Mesenchymal stem cell (in vitro differentiated cells and primary cell): ENCODE results near the gene IL12B.
"Not testable (repeated sequence)": the region's sequence is repeated elsewhere in the genome, so short reads cannot be mapped to it uniquely, and the experiment has no call there.

Experiments used
- DNase-seq: peaks from one replicate; pipeline ENCODE4 v3.0.0-alpha.2; 2013
- H2AFZ ChIP-seq: one replicate; pipeline ENCODE4 v1.6.1; 2013; ENCODE audit warnings: low read depth, mild to moderate bottlenecking, control low read depth, inconsistent platforms, low read length, moderate library complexity
- H2AK5ac ChIP-seq: 2 replicates; pipeline ENCODE4 v1.6.1; 2013; ENCODE audit warnings: low read length, moderate library complexity, mild to moderate bottlenecking, inconsistent platforms; ENCODE audit not compliant: severe bottlenecking
- H2BK120ac ChIP-seq: one replicate; pipeline ENCODE4 v1.6.1; 2013; ENCODE audit warnings: low read depth, mild to moderate bottlenecking, inconsistent platforms, low read length, moderate library complexity
- H2BK12ac ChIP-seq, 2 experiments: one replicate each; pipeline ENCODE4 v1.6.1; 2013; ENCODE audit warnings: inconsistent platforms in 2 of 2, low read length in 2 of 2, mild to moderate bottlenecking in 2 of 2, moderate library complexity in 2 of 2, control low read depth in 1 of 2
- H2BK15ac ChIP-seq: one replicate; pipeline ENCODE4 v1.6.1; 2013; ENCODE audit warnings: mild to moderate bottlenecking, low read depth, inconsistent platforms; ENCODE audit not compliant: poor library complexity, severe bottlenecking
- H2BK5ac ChIP-seq: 2 replicates; pipeline ENCODE4 v1.6.1; 2013; ENCODE audit warnings: low read depth, mild to moderate bottlenecking, low read length, control low read depth, inconsistent platforms; ENCODE audit not compliant: poor library complexity, severe bottlenecking
- H3K14ac ChIP-seq, 2 experiments: one replicate each; pipeline ENCODE4 v1.6.1; 2013; ENCODE audit warnings: inconsistent platforms in 2 of 2, low read length in 2 of 2, control low read depth in 1 of 2, mild to moderate bottlenecking in 1 of 2, moderate library complexity in 1 of 2
- H3K18ac ChIP-seq, 2 experiments: one replicate each; pipeline ENCODE4 v1.6.1; 2013; ENCODE audit warnings: inconsistent platforms in 2 of 2, low read length in 2 of 2, control low read depth in 1 of 2, low read depth in 1 of 2, mild to moderate bottlenecking in 1 of 2
- H3K23ac ChIP-seq, 2 experiments: one replicate each; pipeline ENCODE4 v1.6.1; 2013; ENCODE audit warnings: inconsistent platforms in 2 of 2, low read length in 2 of 2, mild to moderate bottlenecking in 2 of 2, moderate library complexity in 2 of 2, control low read depth in 1 of 2
- H3K27ac ChIP-seq: 2 replicates; pipeline ENCODE4 v1.5.1; 2013; ENCODE audit warnings: mild to moderate bottlenecking, moderate library complexity, low read length, control low read depth, inconsistent platforms; ENCODE audit not compliant: poor library complexity, severe bottlenecking
- H3K27me3 ChIP-seq, 2 experiments: 2 replicates each; pipeline versions ENCODE4 v1.6.1 to v1.7.0; 2013; ENCODE audit warnings: low read length in 2 of 2, mild to moderate bottlenecking in 2 of 2, moderate library complexity in 2 of 2, control low read depth in 1 of 2, inconsistent platforms in 1 of 2; ENCODE audit not compliant: control insufficient read depth in 1 of 2, insufficient read depth in 1 of 2
- H3K36me3 ChIP-seq, 2 experiments: 2 replicates each; pipeline versions ENCODE4 v1.6.1 to v1.7.0; 2013; ENCODE audit warnings: low read length in 2 of 2, control low read depth in 1 of 2, inconsistent platforms in 1 of 2, low read depth in 1 of 2, mild to moderate bottlenecking in 1 of 2; ENCODE audit not compliant: insufficient read depth in 2 of 2, control insufficient read depth in 1 of 2
- H3K4ac ChIP-seq, 2 experiments: one replicate each; pipeline ENCODE4 v1.6.1; 2013; ENCODE audit warnings: inconsistent platforms in 2 of 2, low read length in 2 of 2, mild to moderate bottlenecking in 2 of 2, moderate library complexity in 2 of 2, control low read depth in 1 of 2, low read depth in 1 of 2
- H3K4me1 ChIP-seq: 2 replicates; pipeline ENCODE4 v1.6.1; 2013; ENCODE audit warnings: low read depth, low read length, control low read depth; ENCODE audit not compliant: control insufficient read depth, insufficient read depth
- H3K4me2 ChIP-seq: 2 replicates; pipeline ENCODE4 v1.6.1; 2013; ENCODE audit warnings: low read length, mild to moderate bottlenecking, inconsistent platforms; ENCODE audit not compliant: poor library complexity, severe bottlenecking
- H3K4me3 ChIP-seq, 2 experiments: 2 replicates each; pipeline versions ENCODE4 v1.5.1 to v1.7.0; 2013; ENCODE audit warnings: low read length in 2 of 2, mild to moderate bottlenecking in 2 of 2, control low read depth in 1 of 2, low read depth in 1 of 2; ENCODE audit not compliant: insufficient read depth in 1 of 2
- H3K79me1 ChIP-seq: replicated peaks from 2 replicates; pipeline ENCODE4 v1.6.1; 2013; ENCODE audit warnings: mild to moderate bottlenecking, control low read depth, low read length, inconsistent platforms; ENCODE audit not compliant: poor library complexity, severe bottlenecking
- H3K9ac ChIP-seq: 2 replicates; pipeline ENCODE4 v1.7.0; 2013; ENCODE audit warnings: mild to moderate bottlenecking, low read length, moderate library complexity
- H3K9me3 ChIP-seq: 2 replicates; pipeline ENCODE4 v1.7.0; 2013; ENCODE audit warnings: mild to moderate bottlenecking, low read length; ENCODE audit not compliant: control insufficient read depth
- H4K8ac ChIP-seq: one replicate; pipeline ENCODE4 v1.6.1; 2013; ENCODE audit warnings: inconsistent platforms, mild to moderate bottlenecking, low read length, moderate library complexity
- H4K91ac ChIP-seq: one replicate; pipeline ENCODE4 v1.6.1; 2013; ENCODE audit warnings: mild to moderate bottlenecking, low read length, inconsistent platforms
- WGBS: methylation state at CpG from one replicate; pipeline ENCODE4 v1.1.7; 2013; ENCODE audit warnings: mixed read lengths; 5-methylcytosine and 5-hydroxymethylcytosine counted together

The IL12B gene

GRCh38 chr5:159362220-159362619 is 31.9 kb upstream of the IL12B start:
- no peak overlapping the region for H2BK12ac ChIP-seq
- H3K4me3 ChIP-seq: no peak overlapping the region
- no peaks in the 10 kb centered on the region for H3K4me1 ChIP-seq
- no peaks in the 10 kb centered on the region for H3K79me1 ChIP-seq
- no peak overlapping the region for H2BK5ac ChIP-seq
- no peak overlapping the region for H3K18ac ChIP-seq
- H3K9ac ChIP-seq: no peak overlapping the region
- H3K36me3 ChIP-seq: no peaks in the 10 kb centered on the region
- H2AFZ ChIP-seq: no peak overlapping the region
- no peak overlapping the region for H2AK5ac ChIP-seq
- H2BK120ac ChIP-seq: no peak overlapping the region
- no peaks in the 10 kb centered on the region for H3K9me3 ChIP-seq
- H3K27ac ChIP-seq: no peak overlapping the region
- no peak overlapping the region for H3K4ac ChIP-seq
- H3K14ac ChIP-seq: no peak overlapping the region
- no peak for DNase-seq
- no peak overlapping the region for H3K4me2 ChIP-seq
- H4K8ac ChIP-seq: no peak overlapping the region
- no peak overlapping the region for H2BK15ac ChIP-seq
- H4K91ac ChIP-seq: no peak overlapping the region
- H3K23ac ChIP-seq: no peak overlapping the region
- no peaks in the 10 kb centered on the region for H3K27me3 ChIP-seq

GRCh38 chr5:159359871-159360270 is 29.6 kb upstream of the IL12B start:
- whole genome bisulfite sequencing: 88% methylated on average over 4 of the region's 7 CpGs
- not testable (repeated sequence) for H3K27ac ChIP-seq, H3K9me3 ChIP-seq, H3K14ac ChIP-seq, H2AFZ ChIP-seq, H2AK5ac ChIP-seq, H2BK12ac ChIP-seq, H3K4me1 ChIP-seq, H3K27me3 ChIP-seq, DNase-seq, H2BK120ac ChIP-seq, H3K23ac ChIP-seq, H2BK15ac ChIP-seq, H3K9ac ChIP-seq, H2BK5ac ChIP-seq, H3K4me2 ChIP-seq, H3K4me3 ChIP-seq, H4K8ac ChIP-seq, H4K91ac ChIP-seq, H3K18ac ChIP-seq, H3K36me3 ChIP-seq, H3K79me1 ChIP-seq, H3K4ac ChIP-seq

GRCh38 chr5:159359408-159359807 is 29.1 kb upstream of the IL12B start:
- Histone ChIP-seq H3K36me3 (no peaks in the 10 kb centered on the region), H3K4ac (no peak overlapping the region), H4K8ac (no peak overlapping the region), H2AFZ (no peak overlapping the region), H3K14ac (no peak overlapping the region), H2AK5ac (no peak overlapping the region), H3K4me1 (no peaks in the 10 kb centered on the region), H3K9me3 (no peaks in the 10 kb centered on the region), H3K79me1 (no peaks in the 10 kb centered on the region), H2BK120ac (no peak overlapping the region), H3K27me3 (no peaks in the 10 kb centered on the region), H3K9ac (no peak overlapping the region), H3K18ac (no peak overlapping the region), H3K4me3 (no peak overlapping the region), H4K91ac (no peak overlapping the region), H2BK15ac (no peak overlapping the region), H3K4me2 (no peak overlapping the region), H2BK12ac (no peak overlapping the region), H2BK5ac (no peak overlapping the region), H3K27ac (no peak overlapping the region), H3K23ac (no peak overlapping the region)
- WGBS: no CpG with 5 or more reads among the region's 2 CpGs
- DNase-seq: no peak

- Histone ChIP-seq H2AFZ (no peak overlapping the region), H2BK120ac (no peak overlapping the region), H4K8ac (no peak overlapping the region), H3K79me1 (no peaks in the 10 kb centered on the region), H2BK5ac (no peak overlapping the region), H3K23ac (no peak overlapping the region), H4K91ac (no peak overlapping the region), H3K4me2 (no peak overlapping the region), H2BK15ac (no peak overlapping the region), H2AK5ac (no peak overlapping the region), H3K9me3 (no peaks in the 10 kb centered on the region), H3K4me1 (no peaks in the 10 kb centered on the region), H2BK12ac (no peak overlapping the region), H3K27me3 (no peaks in the 10 kb centered on the region), H3K36me3 (no peaks in the 10 kb centered on the region), H3K4ac (no peak overlapping the region), H3K18ac (no peak overlapping the region), H3K9ac (no peak overlapping the region), H3K4me3 (no peak overlapping the region), H3K27ac (no peak overlapping the region), H3K14ac (no peak overlapping the region)
- WGBS: 82% methylated on average over 3 of the region's 4 CpGs
- no peak for DNase-seq
These were observed 23.5 kb upstream of the IL12B start for GRCh38 chr5:159353661-159354252.
